PC-3 (cell line): ENCODE measurements around the gene CSPG4. TPM values are rescaled to one million over a fixed set of nuclear protein-coding genes. Genes with fewer than 3 reads are reported as not detected.

Experiments used
- ATAC-seq: fragments of 200-7000 bp; cut with Tn5 transposase; 2 replicates; pipeline ENCODE4 v1.9.1; 2020; ENCODE audit warnings: mild to moderate bottlenecking, moderate library complexity
- BruUV-seq: library from RNA; stranded (reverse); fragments of 400-500 nt; replicated peaks from 2 replicates; lab custom pipeline; 2021; lab: Mats Ljungman, UMichigan
- CTCF ChIA-PET: fragments of 300-600 bp; sonication (Branson Sonifier 250); formaldehyde crosslinking; loops from one replicate; lab custom pipeline; 2022; ENCODE audit warnings: antibody characterized with exemption; lab: Charles Lee
- POLR2A ChIA-PET: fragments of 300-600 bp; sonication (Branson Sonifier 250); formaldehyde crosslinking; loops from one replicate; lab custom pipeline; 2022; ENCODE audit warnings: antibody characterized with exemption; ENCODE audit not compliant: unreplicated experiment; lab: Charles Lee
- DNase-seq: peaks from one replicate; pipeline ENCODE4 v3.0.0-alpha.2; 2015
- H2AFZ ChIP-seq: fragments of 300-600 bp; sonication (generic); 2 replicates; pipeline ENCODE4 v1.6.0; 2016; ENCODE audit warnings: antibody characterized with exemption, low read length
- H3F3A ChIP-seq: fragments of 300-600 bp; sonication (generic); one replicate; pipeline ENCODE4 v1.6.0; 2017; ENCODE audit warnings: antibody characterized with exemption, low read length, control low read depth, mild to moderate bottlenecking; ENCODE audit not compliant: unreplicated experiment
- H3K27ac ChIP-seq: fragments of 300-600 bp; sonication (generic); 2 replicates; pipeline ENCODE4 v1.5.1; 2016; ENCODE audit warnings: mild to moderate bottlenecking, low read length
- H3K27me3 ChIP-seq: fragments of 300-600 bp; sonication (generic); 2 replicates; pipeline ENCODE4 v1.6.1; 2016; ENCODE audit warnings: low read length, mixed read lengths
- H3K36me3 ChIP-seq: fragments of 300-600 bp; sonication (generic); 2 replicates; pipeline ENCODE4 v1.6.1; 2016; ENCODE audit warnings: low read depth, mixed run types, low read length, mixed read lengths
- H3K4me1 ChIP-seq: fragments of 300-600 bp; sonication (generic); 2 replicates; pipeline ENCODE4 v1.5.1; 2016; ENCODE audit warnings: low read length; ENCODE audit not compliant: insufficient read depth
- H3K4me2 ChIP-seq: fragments of 300-600 bp; sonication (generic); 2 replicates; pipeline ENCODE4 v1.6.0; 2016; ENCODE audit warnings: low read length
- H3K4me3 ChIP-seq: fragments of 300-600 bp; sonication (generic); 2 replicates; pipeline ENCODE4 v1.5.1; 2016; ENCODE audit warnings: mild to moderate bottlenecking, low read length, mixed read lengths
- H3K79me2 ChIP-seq: fragments of 300-600 bp; sonication (generic); 2 replicates; pipeline ENCODE4 v1.6.1; 2017; ENCODE audit warnings: low read length, mixed read lengths
- H3K9ac ChIP-seq: fragments of 300-600 bp; sonication (generic); 2 replicates; pipeline ENCODE4 v1.6.0; 2016; ENCODE audit warnings: mild to moderate bottlenecking, low read length
- H3K9me2 ChIP-seq: fragments of 300-600 bp; sonication (generic); replicated peaks from 2 replicates; pipeline ENCODE4 v1.6.1; 2016; ENCODE audit warnings: mixed run types, low read length, mixed read lengths
- H3K9me3 ChIP-seq: fragments of 300-600 bp; sonication (generic); 2 replicates; pipeline ENCODE4 v1.6.1; 2016; ENCODE audit warnings: low read length, mixed read lengths
- H4K20me1 ChIP-seq: fragments of 300-600 bp; sonication (generic); 2 replicates; pipeline ENCODE4 v1.6.1; 2016; ENCODE audit warnings: low read length, mixed read lengths
- CTCF ChIP-seq: fragments of 300-600 bp; sonication (generic); conservative IDR thresholded peaks from 2 replicates; pipeline ENCODE4 v1.5.1; 2017; ENCODE audit warnings: antibody characterized with exemption, low read depth, mild to moderate bottlenecking, low read length
- EZH2 ChIP-seq: fragments of 300-600 bp; sonication (generic); IDR thresholded peaks from one replicate; pipeline ENCODE4 v1.6.1; 2017; ENCODE audit warnings: antibody characterized with exemption, mild to moderate bottlenecking, low read length; ENCODE audit not compliant: unreplicated experiment
- EZH2phosphoT487 ChIP-seq: fragments of 300-600 bp; sonication (generic); IDR thresholded peaks from 2 replicates; pipeline ENCODE4 v1.6.1; 2018; ENCODE audit warnings: mild to moderate bottlenecking, antibody characterized with exemption, low read length, borderline replicate concordance
- intact Hi-C: fragments of 100-400 bp; cut with micrococcal nuclease; formaldehyde crosslinking; loops from 2 replicates; pipeline ENCODE4 v1.9.0; 2023
- total RNA-seq: library from RNA; depleted of rRNA; stranded (reverse); fragments of >200 nt; gene quantifications from 2 replicates; pipeline ENCODE4 v1.2.3, GENCODE V29; 2014

Gene CSPG4
- total RNA-seq, 1 experiment from 2014 or later: 2.0 TPM

GRCh38 chr15:75675579-75676404, 36.9 kb downstream of the CSPG4 start:
- Histone ChIP-seq H4K20me1 (no peaks in the 10 kb centered on the region), H3K9me2 (no peaks in the 10 kb centered on the region), H3K4me2 (no peak overlapping the region), H3K36me3 (no peaks in the 10 kb centered on the region), H3K4me1 (peaks cover 11% of the 10 kb centered on the region), H3K9me3 (no peaks in the 10 kb centered on the region), H3K9ac (no peak overlapping the region), H3K27ac (no peak overlapping the region), H3K4me3 (no peak overlapping the region), H3K79me2 (no peaks in the 10 kb centered on the region), H2AFZ (no peak overlapping the region), H3F3A (no peaks in the 10 kb centered on the region), H3K27me3 (no peaks in the 10 kb centered on the region)
- DNase-seq (no peak), ATAC-seq (no peak)
- intact Hi-C loops: no loop called here
- CTCF ChIA-PET: no interaction called here
- POLR2A ChIA-PET: no interaction called here
- no TSS peak for BruUV-seq
- TF ChIP-seq CTCF (no peak), EZH2 (no peak), EZH2phosphoT487 (no peak)

DNA sequence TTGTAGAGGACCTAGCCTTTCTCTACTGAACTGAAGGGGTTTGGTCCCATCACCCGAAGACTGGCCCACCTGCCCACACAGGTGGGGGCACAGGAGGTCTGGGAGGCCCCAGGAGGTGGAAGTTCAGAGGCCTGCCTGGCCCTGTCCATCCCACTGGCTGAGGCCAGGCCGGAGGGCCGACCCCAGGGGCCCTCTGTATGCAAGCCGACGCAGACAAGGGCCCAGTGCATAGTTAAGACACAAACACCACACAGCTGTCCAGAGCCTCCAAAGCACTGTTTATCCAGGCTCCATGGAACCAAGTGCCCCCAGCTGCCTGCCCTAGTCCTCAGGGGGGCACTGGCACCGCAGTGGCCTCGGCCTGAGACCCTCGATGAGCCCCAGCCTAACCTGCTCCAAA, 38.3 kb downstream of the CSPG4 start:
- ChIA-PET CTCF (no interaction called here), POLR2A (no interaction called here)
- no peaks in the 10 kb centered on the region for H3K9me2 ChIP-seq
- peaks cover 18% of the 10 kb centered on the region for H3K4me1 ChIP-seq
- ATAC-seq (no peak), DNase-seq (no peak)
- H3K36me3 ChIP-seq: no peaks in the 10 kb centered on the region
- no peak for TF ChIP-seq EZH2
- no peak for TF ChIP-seq CTCF
- no peak for TF ChIP-seq EZH2phosphoT487
- no peaks in the 10 kb centered on the region for H3K9me3 ChIP-seq
- no peak overlapping the region for H3K9ac ChIP-seq
- H3F3A ChIP-seq: no peaks in the 10 kb centered on the region
- no peaks in the 10 kb centered on the region for H4K20me1 ChIP-seq
- H3K27ac ChIP-seq: no peak overlapping the region
- H3K79me2 ChIP-seq: no peaks in the 10 kb centered on the region
- no peak overlapping the region for H3K4me2 ChIP-seq
- intact Hi-C loops: no loop called here
- H3K4me3 ChIP-seq: no peak overlapping the region
- H3K27me3 ChIP-seq: no peaks in the 10 kb centered on the region
- no TSS peak for BruUV-seq
- H2AFZ ChIP-seq: no peak overlapping the region

DNA sequence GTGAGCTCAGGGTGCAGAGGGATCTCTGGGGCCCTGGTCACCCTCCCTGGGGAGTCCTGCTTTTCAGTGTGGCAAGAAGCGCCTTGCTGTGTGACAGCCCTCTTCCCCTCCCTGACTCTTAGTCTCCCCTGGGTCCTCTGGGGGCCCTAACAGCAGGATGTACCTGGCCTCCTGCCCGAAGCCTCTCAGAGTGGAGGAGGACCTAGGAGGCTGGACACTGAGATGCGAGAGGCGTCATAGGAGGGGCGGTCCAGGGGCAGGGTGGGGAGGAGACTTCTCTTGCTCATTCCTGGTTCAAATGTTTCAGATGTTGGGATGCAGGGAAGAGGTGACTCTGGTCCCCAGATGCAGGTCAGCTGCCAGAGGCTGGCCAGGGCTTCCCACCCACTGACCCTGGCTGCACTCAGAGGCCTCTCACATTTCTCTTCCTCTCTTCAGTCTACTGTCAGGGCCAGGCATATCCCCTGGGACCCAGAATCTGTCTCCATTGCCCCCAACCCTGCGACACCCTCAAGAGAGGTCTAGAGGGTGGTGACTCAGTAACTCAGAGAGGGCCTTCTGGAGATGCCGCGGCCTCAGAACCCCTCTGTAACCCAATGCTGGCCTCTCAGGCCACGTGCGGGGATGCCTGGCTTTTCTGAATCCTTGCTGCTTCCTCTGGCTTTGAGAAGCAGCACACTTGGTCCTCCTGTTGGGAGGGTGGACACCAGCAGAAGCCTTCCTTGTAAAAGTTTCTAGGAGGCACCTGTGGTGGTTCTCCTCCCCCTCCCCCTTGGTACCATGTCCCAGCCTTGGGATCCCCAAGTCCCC, 39.0 kb downstream of the CSPG4 start:
- Histone ChIP-seq H3K9me2 (no peaks in the 10 kb centered on the region), H3K27ac (no peak overlapping the region), H3K9me3 (no peaks in the 10 kb centered on the region), H4K20me1 (no peaks in the 10 kb centered on the region), H3K9ac (no peak overlapping the region), H3K79me2 (no peaks in the 10 kb centered on the region), H3K4me2 (no peak overlapping the region), H3K4me3 (no peak overlapping the region), H3F3A (no peaks in the 10 kb centered on the region), H2AFZ (no peak overlapping the region), H3K36me3 (no peaks in the 10 kb centered on the region), H3K4me1 (peaks cover 25% of the 10 kb centered on the region), H3K27me3 (no peaks in the 10 kb centered on the region)
- TF ChIP-seq EZH2: no peak
- no peak for TF ChIP-seq CTCF
- no peak for TF ChIP-seq EZH2phosphoT487
- intact Hi-C loops: no loop called here
- ChIA-PET POLR2A (no interaction called here), CTCF (no interaction called here)
- no TSS peak for BruUV-seq
- DNase-seq (no peak), ATAC-seq (no peak)
